SK-N-SH (cell line): Measurements from ENCODE around the gene EIF3A.

Experiments
- CTCF ChIP-seq: fragments of 200-600 bp; sonication (generic); IDR thresholded peaks from 2 replicates; pipeline ENCODE4 v1.6.1; 2017; ENCODE audit warnings: antibody characterized with exemption, mild to moderate bottlenecking, moderate library complexity
- TAF1 ChIP-seq: IDR thresholded peaks from 2 replicates; pipeline ENCODE4 v1.6.1; 2012; ENCODE audit warnings: low read depth, mild to moderate bottlenecking, low read length, moderate library complexity, borderline replicate concordance

GRCh38 chr10:119003572-119004289, 76.9 kb downstream of the EIF3A start:
- no peak for TF ChIP-seq CTCF
- TF ChIP-seq TAF1 = no peak
